Measurements from ENCODE around the gene PRMT7.

Gene PRMT7, protein sequence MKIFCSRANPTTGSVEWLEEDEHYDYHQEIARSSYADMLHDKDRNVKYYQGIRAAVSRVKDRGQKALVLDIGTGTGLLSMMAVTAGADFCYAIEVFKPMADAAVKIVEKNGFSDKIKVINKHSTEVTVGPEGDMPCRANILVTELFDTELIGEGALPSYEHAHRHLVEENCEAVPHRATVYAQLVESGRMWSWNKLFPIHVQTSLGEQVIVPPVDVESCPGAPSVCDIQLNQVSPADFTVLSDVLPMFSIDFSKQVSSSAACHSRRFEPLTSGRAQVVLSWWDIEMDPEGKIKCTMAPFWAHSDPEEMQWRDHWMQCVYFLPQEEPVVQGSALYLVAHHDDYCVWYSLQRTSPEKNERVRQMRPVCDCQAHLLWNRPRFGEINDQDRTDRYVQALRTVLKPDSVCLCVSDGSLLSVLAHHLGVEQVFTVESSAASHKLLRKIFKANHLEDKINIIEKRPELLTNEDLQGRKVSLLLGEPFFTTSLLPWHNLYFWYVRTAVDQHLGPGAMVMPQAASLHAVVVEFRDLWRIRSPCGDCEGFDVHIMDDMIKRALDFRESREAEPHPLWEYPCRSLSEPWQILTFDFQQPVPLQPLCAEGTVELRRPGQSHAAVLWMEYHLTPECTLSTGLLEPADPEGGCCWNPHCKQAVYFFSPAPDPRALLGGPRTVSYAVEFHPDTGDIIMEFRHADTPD

GRCh38 chr16:68310774-68311511 is at the start of gene PRMT7, which contains the start of gene SLC7A6OS:
PRMT7 (plus strand) TSS chr16:68311019; CDS start chr16:68315980, 4,961 bp downstream.
SLC7A6OS (minus strand) TSS chr16:68310946; CDS start chr16:68310926, 20 bp downstream.
- DNase-seq = peak; percentile 95

- DNase-seq = no peak
These were observed 47.2 kb upstream of the PRMT7 start for GRCh38 chr16:68263559-68264127.

DNA sequence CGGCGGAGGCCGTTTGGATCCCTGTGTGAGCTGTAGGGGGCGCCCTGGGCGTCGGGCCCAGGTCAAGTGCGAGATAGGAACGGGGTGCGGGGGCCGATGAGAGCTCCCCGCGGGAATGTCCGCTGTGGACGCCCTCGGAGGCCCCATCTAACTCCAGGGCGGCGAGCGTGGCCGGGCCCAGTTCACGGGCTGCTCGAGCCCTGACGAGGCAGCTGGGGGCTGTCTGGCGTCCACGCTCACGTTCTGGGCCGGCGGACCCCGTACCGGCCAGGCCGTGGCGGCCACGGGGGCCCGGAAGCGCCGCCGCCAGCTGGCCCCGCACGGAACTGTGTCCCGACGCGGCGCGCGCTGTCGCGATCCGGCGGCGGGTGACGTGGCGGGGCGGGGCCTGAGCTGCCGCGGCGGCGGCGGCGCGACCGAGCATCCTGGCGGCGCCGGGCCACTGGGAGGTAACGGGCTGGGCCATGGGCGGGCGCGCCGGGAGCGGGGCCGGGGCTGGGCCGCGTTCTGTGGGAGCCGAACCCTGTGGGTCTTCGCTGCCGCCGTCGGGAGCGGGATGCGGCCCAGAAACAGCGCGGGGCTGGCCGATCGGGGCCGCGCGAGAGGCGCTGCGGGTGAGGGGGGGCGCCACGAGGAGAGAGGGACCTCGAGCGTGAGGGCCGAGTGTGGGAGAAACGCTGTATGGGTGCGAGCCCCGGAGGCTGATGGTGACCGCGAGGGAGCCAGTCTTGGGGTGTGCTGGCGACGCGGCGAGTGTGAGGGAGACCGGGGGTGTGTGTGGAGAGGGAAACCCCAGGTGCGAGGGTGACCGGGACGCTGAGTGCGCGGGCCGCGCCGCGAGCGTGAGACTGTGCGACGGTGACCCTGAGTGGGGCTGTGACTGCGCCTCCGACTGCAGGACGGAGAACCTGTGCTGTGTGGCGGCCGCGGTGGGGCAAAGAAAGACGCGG is 46.4 kb upstream of the PRMT7 start, which contains the start of gene SLC7A6:
Gene SLC7A6 (plus strand): TSS at position 399 of the 950 bp plus-strand sequence. CDS start 10,201 bp downstream, outside the sequence.
- peak; percentile 85 for DNase-seq

DNA sequence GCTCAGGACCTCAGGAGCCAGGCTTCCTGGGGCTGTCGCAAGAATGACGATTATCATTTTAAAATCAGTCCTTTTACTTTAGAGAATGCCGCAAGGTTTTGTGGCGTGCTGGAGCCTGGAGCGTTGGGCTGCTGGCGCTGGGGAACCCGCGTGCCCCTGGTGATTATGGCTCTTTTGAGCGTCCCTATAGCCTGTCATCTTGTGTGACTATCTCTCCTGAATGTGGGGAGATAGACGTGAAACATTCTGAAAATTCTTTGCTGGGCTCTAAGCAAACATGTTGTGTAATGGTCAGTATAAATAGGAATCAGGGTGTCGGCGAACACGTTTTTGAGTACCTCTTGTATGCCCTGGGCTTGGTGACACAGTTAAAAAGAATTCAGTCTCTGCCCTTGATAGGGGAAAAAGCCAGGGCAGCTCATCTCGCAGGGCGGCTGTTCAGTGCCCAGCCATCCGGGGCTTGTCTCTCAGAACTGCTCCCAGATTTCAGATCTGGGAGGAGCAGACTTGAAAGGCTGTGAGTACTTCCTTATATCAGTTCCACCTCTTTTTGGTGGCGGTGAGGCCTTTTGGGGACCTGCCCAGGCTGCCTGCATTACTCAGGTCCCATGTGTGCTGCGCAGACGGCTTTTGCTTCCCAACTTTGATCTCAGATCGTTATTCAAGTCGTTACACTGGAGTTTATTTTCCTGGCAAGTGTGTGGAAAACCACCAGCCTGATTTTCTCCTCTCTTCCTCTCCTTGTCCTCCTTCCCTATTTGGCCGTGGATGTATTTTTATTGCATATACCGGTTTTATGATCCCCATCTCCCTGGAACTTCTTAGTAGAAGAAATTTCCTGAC is 45.5 kb upstream of the PRMT7 start:
- DNase-seq = peak; percentile 73

DNA sequence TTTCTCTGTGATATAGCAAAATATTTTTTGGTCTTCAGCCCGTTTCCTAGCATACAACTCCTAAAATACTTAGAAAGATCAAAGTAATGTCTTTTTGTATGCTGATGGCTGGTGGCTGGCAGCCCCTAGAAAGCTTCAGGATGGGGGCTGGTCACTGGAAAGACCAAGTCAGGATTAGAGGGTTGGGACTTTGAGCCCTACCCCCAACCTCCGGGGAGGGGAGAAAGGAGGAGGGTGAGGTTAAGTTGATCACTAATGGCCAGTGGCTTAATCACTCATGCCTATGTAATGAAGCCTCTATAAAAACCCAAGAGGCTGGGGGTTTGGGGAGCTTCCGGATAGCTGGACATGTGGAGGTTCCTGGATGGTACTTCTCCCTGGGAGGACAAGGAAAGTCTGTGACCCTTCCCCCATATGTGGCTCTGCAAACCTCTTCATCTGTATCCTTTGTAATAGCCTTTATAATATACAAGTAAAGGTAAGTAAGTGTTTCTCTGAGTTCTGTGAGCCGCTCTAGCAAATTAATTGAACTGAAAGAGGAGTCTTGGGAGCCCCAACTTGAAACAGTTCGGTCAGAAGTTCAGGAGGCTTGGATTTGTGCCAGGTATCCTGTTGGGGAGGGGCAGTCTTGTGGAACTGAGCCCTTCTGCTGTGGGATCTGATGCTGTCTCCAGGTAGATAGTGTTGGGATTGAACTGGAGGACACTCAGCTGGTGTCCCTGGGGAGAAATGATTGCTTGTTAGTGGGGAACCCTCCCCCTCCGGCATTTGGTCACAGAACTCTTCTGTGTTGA is 43.0 kb upstream of the PRMT7 start:
- DNase-seq = no peak

- DNase-seq = no peak
These were observed 41.0 kb upstream of the PRMT7 start for GRCh38 chr16:68269793-68270192.

- DNase-seq = no peak
These were observed 40.5 kb upstream of the PRMT7 start for GRCh38 chr16:68270353-68270752.

DNA sequence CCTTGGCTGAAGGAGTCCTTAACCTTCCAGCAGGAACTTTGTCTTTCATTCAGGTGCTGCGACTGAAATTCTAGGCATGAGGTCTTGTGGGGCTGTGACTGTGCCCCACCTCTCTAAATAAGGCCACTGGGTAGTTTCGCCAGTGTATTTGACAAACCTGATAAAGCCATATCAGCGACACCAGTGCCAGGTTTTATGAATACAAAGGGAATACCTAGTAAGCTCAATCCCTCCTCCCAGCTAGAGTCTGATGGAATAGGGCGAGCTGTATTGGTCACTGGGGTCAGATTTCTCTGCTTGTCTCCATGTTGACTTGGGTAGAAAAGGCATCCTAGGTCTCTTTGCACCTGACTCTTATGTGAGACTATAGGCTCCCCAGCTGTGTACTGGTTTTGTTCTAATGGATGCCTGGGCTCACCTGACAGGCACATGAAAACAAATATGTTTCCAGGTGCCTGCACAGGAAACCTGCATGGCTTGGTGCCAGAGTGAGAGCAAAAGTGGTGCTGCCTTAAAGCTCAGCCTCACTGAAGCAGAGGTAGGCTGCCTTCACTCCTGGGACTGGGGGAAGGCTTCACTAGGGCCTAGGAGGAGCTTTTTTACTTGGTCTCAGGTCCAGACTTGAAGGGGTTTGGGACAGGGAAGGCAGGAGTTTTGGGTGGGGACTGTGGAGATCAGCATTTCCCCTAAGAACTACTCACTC is 38.2 kb upstream of the PRMT7 start:
- no peak for DNase-seq

- DNase-seq = no peak
These were observed 37.4 kb upstream of the PRMT7 start for GRCh38 chr16:68273459-68273858.

GRCh38 chr16:68273896-68274295 is 36.9 kb upstream of the PRMT7 start:
- DNase-seq = no peak

- DNase-seq = no peak
These were observed 36.4 kb upstream of the PRMT7 start for GRCh38 chr16:68274441-68274840.

DNA sequence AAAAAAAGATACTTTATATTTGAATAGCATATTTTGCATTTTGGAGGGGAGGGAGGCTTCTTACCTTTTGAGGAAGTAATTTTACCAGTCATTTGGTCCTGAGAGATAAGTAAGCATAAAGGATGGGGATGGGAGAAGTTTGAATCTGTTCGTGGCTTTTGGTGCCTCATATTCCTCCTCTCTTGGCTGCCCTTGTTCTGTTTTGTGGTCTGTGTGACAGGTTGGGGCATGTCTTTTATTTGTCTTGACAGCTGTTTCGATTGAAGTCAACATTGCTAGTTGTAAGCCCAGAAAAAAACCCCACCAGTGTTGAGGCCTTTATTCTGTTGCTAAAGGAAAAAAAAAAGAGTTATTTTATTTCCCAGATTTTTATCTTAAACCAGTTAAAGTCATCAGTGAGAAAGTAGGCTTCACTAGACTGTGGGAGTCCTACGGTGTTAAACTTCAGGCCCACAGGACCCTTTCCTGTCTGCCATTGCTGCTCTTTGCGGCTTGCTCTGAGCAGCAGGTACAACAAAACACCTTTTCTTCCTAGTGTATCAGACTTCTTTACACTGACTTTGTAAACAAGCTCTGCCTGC is 35.1 kb upstream of the PRMT7 start:
- peak; percentile 85 for DNase-seq

GRCh38 chr16:68276223-68276622 is 34.6 kb upstream of the PRMT7 start:
- no peak for DNase-seq

GRCh38 chr16:68279726-68280558 is 30.9 kb upstream of the PRMT7 start:
- DNase-seq = no peak

- DNase-seq = no peak
These were observed 29.3 kb upstream of the PRMT7 start for GRCh38 chr16:68281368-68282063.

DNA sequence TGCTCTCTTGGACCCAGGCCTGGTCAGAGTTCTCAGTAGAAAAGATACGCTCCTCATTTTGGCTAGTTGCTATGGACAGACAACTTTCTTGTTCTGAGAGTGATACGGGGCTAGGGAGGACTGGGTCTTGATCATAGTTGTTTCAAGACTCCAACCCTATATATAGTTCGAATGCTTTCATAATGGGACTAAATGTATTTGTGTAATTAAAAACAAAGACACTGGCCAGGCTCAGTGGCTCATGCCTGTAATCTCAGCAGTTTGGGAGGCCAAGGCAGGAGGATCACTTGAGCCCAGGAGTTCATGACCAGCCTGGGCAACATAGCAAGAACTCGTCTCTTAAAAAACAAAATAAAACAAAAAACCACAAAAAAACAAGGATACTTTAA is 28.8 kb upstream of the PRMT7 start:
- no peak for DNase-seq

DNA sequence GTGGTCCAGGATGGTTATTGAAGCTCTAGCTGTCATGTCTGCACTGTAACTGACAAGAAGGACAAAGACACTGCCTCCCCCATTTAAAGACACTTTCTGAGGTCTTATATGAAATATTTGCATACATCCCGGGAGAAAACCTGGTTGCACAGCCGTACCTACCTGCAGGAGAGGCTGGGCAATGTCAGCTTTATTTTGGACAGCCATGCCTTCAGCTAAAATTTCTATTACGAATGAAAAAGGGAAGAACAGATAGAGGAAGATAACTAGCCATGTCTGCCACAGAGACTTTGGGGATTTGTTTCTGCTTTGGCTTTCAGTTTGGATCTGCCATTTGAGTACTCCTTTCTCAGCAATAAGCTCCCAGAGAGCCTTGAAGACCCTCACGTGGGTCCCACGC is 27.5 kb upstream of the PRMT7 start:
- DNase-seq = peak; percentile 62
